ENCODE measurements around the gene TP53I11. TPM values are rescaled to one million over a fixed set of nuclear protein-coding genes. Genes with fewer than 3 reads are reported as not detected.

TP53I11 gene
- total RNA-seq, 1 experiment from 2014 or later: 94.2 TPM

DNA sequence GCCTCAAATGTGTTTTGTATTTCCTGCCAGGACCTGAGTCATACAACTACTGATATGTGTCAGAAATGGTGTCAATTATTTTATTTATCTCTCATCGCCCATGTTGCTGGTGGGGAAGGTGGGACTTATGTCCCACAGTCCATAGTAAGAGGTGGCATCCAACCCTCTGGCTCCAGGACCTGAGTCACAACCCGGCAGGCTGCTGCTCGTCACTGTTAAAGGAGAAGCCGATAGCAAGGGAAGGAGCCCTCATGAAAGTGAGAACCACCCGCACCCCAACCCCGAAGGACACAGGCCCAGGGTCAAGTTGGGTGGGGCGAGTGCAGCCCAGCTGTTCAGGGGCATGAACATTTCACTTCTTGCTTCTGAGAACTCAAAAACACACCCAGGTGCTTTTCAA is 33.1 kb upstream of the TP53I11 start:
- no peak overlapping the region for H3K14ac ChIP-seq (ENCODE audit: insufficient read depth, low read length)
- no peak for DNase-seq
- H3K4me1 Mint-ChIP-seq: peaks cover 31 to 35% of the 10 kb centered on the region in 2 experiments

More for the DNA sequence above, 33.1 kb upstream of the TP53I11 start:
- no peak overlapping the region for H2BK20ac ChIP-seq (ENCODE audit: low read depth, low read length, poor library complexity, severe bottlenecking)
- H3K9me3 ChIP-seq (ENCODE audit: control insufficient read depth, low read depth, low read length): no peaks in the 10 kb centered on the region
- H3T11ph ChIP-seq (ENCODE audit: low read length): no peak overlapping the region
- no peaks in the 10 kb centered on the region for H3K79me1 ChIP-seq (ENCODE audit: insufficient read depth, low read depth, low read length, poor library complexity, severe bottlenecking)
- Mint-ChIP-seq H3K9me3 (peaks cover 5% of the 10 kb centered on the region in 2 experiments; a peak in 4 of 5 replicates), H3K36me3 (ENCODE audit: insufficient read depth in 1 of 3, low read depth in 3 of 3) (peaks cover 0 to 7% (median 0%) of the 10 kb centered on the region in 3 experiments; a peak in 2 of 7 replicates), H3K4me3 (no peak overlapping the region), H3K27me3 (ENCODE audit: low read depth) (peaks cover 3% of the 10 kb centered on the region), H3K27ac (no peak overlapping the region)
- no peak overlapping the region for H3K18ac ChIP-seq (ENCODE audit: insufficient read length, low read depth, low read length)
- H3K27me3 ChIP-seq (ENCODE audit: insufficient read depth, low read length): no peaks in the 10 kb centered on the region
- H3K4ac ChIP-seq (ENCODE audit: low read depth, low read length): no peak overlapping the region
- H3K4me1 ChIP-seq (ENCODE audit: insufficient read depth, low read length): peaks cover 10% of the 10 kb centered on the region; the same call in 1 of the 2 replicates
- no peak overlapping the region for H2AK5ac ChIP-seq (ENCODE audit: insufficient read length, low read length)
- no peak overlapping the region for H2BK120ac ChIP-seq (ENCODE audit: low read depth, low read length, poor library complexity, severe bottlenecking)
- H3K9ac ChIP-seq (ENCODE audit: extremely low read depth, insufficient read length, low read length): no peak overlapping the region
- H4K8ac ChIP-seq (replicated peaks; ENCODE audit: insufficient read length, low read depth, low read length): no peak overlapping the region
- TF ChIP-seq, protein P1, sequence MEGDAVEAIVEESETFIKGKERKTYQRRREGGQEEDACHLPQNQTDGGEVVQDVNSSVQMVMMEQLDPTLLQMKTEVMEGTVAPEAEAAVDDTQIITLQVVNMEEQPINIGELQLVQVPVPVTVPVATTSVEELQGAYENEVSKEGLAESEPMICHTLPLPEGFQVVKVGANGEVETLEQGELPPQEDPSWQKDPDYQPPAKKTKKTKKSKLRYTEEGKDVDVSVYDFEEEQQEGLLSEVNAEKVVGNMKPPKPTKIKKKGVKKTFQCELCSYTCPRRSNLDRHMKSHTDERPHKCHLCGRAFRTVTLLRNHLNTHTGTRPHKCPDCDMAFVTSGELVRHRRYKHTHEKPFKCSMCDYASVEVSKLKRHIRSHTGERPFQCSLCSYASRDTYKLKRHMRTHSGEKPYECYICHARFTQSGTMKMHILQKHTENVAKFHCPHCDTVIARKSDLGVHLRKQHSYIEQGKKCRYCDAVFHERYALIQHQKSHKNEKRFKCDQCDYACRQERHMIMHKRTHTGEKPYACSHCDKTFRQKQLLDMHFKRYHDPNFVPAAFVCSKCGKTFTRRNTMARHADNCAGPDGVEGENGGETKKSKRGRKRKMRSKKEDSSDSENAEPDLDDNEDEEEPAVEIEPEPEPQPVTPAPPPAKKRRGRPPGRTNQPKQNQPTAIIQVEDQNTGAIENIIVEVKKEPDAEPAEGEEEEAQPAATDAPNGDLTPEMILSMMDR (conservative IDR thresholded peaks at IDR 0.05): no peak
- H3K56ac ChIP-seq (ENCODE audit: insufficient read length, low read depth, low read length): no peak overlapping the region
- H3K23ac ChIP-seq (ENCODE audit: insufficient read length, low read depth, low read length): no peak overlapping the region
- no peak overlapping the region for H2BK5ac ChIP-seq (ENCODE audit: insufficient read length, low read length)
- H3K23me2 ChIP-seq (ENCODE audit: insufficient read length, low read depth, low read length, poor library complexity, severe bottlenecking): no peaks in the 10 kb centered on the region
- H3K79me2 ChIP-seq (ENCODE audit: insufficient read depth, low read length): no peaks in the 10 kb centered on the region
- no peak overlapping the region for H3K27ac ChIP-seq (ENCODE audit: insufficient read length, low read depth, low read length)
- no peak overlapping the region for H4K91ac ChIP-seq (ENCODE audit: insufficient read length, low read depth, low read length)
- no peak overlapping the region for H2BK12ac ChIP-seq (ENCODE audit: insufficient read length, low read depth, low read length)
- no peaks in the 10 kb centered on the region for H4K20me1 ChIP-seq (ENCODE audit: control insufficient read depth, insufficient read depth, insufficient read length)
- H3K4me2 ChIP-seq (ENCODE audit: insufficient read depth, insufficient read length, low read length): no peak overlapping the region
- WGBS (ENCODE audit: extremely low coverage, insufficient read length, low lambda C conversion rate): no CpG with 5 or more reads among the region's 7 CpGs
- no peak overlapping the region for H2AFZ ChIP-seq (ENCODE audit: low read length)
- no peak overlapping the region for H2BK15ac ChIP-seq (ENCODE audit: low read depth, low read length)
- no peak overlapping the region for H4K5ac ChIP-seq (ENCODE audit: insufficient read length, low read depth, low read length)
